Measurements from ENCODE around the gene PARP1. TPM values are rescaled to one million over a fixed set of nuclear protein-coding genes. Genes with fewer than 3 reads are reported as not detected.

Gene PARP1
- total and polyA plus RNA-seq, 4 donors = 39.2 to 108 (median 60.3) TPM

DNA sequence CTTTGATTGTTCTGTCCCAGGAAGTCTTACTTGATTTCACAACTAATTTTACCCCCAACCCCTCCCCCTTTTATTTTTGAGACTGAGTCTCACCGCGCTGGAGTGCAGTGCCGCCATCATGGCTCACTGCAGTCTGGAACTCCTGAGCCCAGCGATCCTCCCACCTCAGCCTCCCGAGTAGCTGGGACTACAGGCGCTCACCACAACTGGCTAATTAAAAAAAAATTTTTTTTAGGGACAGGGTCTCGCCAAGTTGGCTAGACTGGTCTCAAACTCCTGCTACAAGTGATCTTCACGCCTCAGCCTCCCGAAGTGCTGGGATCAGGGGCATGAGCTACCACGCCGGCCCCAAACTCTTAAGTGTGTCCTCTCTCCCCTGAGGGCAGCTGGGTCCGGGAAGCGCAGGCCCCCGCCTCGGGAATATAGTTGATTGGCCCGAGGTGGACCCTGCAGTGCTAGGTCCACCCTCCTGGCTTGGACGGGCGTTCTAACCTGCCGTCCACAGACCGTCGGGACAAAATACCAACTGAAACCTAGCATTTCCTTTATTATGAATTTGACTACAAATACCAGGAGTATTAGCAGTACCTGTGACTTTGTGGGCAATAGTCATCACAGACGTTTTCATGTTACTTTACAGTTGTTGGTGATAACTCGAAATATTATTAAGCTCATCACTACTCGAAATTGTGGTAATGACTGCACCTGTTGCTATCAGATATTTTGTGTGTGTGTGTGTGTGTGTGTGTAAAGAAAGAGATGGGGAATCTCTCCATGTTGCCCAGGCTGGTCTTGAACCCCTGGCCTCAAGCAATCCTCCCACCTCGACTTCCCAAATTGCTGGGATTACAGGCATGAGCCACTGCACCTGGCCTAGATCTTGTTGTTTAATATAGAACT, 642 bp upstream of the PARP1 start:
- no peak for DNase-seq (ENCODE audit: low spot score)
- Histone ChIP-seq H3K4me1 (ENCODE audit: control insufficient read depth in 4 of 4, insufficient read depth in 4 of 4, low read length in 3 of 4) (peaks cover 8 to 28% (median 15%) of the 10 kb centered on the region in 4 donors), H3K36me3 (ENCODE audit: control insufficient read depth in 4 of 4, insufficient read depth in 3 of 4, low read depth in 1 of 4, low read length in 3 of 4) (no peaks in the 10 kb centered on the region), H3K9ac (ENCODE audit: low read depth in 1 of 2, low read length in 2 of 2) (no peak overlapping the region), H3K9me3 (ENCODE audit: control insufficient read depth in 4 of 4, low read length in 3 of 4) (no peaks in the 10 kb centered on the region), H3K27ac (ENCODE audit: low read depth in 1 of 2, low read length in 2 of 2) (peak overlapping the region; percentile 38 to 47), H3K27me3 (ENCODE audit: control insufficient read depth in 4 of 4, insufficient read depth in 4 of 4, low read length in 3 of 4) (no peaks in the 10 kb centered on the region), H3K4me3 (ENCODE audit: low read depth in 1 of 3, low read length in 3 of 3) (peak overlapping the region; percentile 20 to 90 (median 37))
- WGBS = 77% methylated on average over 25 of the region's 25 CpGs
- TF ChIP-seq ZBTB33 (IDR thresholded peaks at IDR 0.05) (no peak), CTCF (IDR thresholded peaks at IDR 0.05; ENCODE audit: low read depth, low read length, missing input control) (no peak), FOXA1 (IDR thresholded peaks at IDR 0.05) (no peak), YY1 (IDR thresholded peaks at IDR 0.05) (peak; percentile 49), NR2F2 (IDR thresholded peaks at IDR 0.05) (no peak), HNF4A (conservative IDR thresholded peaks at IDR 0.05) (no peak), ATF3 (IDR thresholded peaks at IDR 0.05) (no peak), JUND (IDR thresholded peaks at IDR 0.05) (no peak), RXRA (IDR thresholded peaks at IDR 0.05) (peak in 1 of 2 donors; percentile 13), SP1 (IDR thresholded peaks at IDR 0.05) (peak; percentile 13), EGR1 (IDR thresholded peaks at IDR 0.05; ENCODE audit: low read depth in 2 of 2) (no peak), GABPA (IDR thresholded peaks at IDR 0.05 in 1 of 2, conservative IDR thresholded peaks at IDR 0.05 in 1 of 2) (no peak), TAF1 (conservative IDR thresholded peaks at IDR 0.05) (no peak)
- TF ChIP-seq, protein P1, sequence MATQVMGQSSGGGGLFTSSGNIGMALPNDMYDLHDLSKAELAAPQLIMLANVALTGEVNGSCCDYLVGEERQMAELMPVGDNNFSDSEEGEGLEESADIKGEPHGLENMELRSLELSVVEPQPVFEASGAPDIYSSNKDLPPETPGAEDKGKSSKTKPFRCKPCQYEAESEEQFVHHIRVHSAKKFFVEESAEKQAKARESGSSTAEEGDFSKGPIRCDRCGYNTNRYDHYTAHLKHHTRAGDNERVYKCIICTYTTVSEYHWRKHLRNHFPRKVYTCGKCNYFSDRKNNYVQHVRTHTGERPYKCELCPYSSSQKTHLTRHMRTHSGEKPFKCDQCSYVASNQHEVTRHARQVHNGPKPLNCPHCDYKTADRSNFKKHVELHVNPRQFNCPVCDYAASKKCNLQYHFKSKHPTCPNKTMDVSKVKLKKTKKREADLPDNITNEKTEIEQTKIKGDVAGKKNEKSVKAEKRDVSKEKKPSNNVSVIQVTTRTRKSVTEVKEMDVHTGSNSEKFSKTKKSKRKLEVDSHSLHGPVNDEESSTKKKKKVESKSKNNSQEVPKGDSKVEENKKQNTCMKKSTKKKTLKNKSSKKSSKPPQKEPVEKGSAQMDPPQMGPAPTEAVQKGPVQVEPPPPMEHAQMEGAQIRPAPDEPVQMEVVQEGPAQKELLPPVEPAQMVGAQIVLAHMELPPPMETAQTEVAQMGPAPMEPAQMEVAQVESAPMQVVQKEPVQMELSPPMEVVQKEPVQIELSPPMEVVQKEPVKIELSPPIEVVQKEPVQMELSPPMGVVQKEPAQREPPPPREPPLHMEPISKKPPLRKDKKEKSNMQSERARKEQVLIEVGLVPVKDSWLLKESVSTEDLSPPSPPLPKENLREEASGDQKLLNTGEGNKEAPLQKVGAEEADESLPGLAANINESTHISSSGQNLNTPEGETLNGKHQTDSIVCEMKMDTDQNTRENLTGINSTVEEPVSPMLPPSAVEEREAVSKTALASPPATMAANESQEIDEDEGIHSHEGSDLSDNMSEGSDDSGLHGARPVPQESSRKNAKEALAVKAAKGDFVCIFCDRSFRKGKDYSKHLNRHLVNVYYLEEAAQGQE (IDR thresholded peaks at IDR 0.05) = no peak

DNA sequence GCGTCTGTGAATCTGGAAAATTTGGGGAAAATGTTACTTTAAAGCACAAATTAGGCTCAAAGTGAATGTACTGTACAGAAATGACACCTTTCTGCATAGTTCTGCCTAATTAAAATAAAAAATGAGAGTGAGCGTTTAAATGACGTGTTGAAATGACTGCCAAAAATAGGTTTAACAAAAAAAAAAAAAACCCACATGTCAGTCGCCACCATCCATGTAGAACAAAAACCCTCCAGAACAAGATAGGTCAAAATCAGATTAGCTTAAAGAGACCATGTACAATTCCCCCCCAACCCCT, 745 bp downstream of the PARP1 start:
- H3K9ac ChIP-seq (ENCODE audit: low read depth in 1 of 2, low read length in 2 of 2) = peak overlapping the region; percentile 61 to 93
- DNase-seq (ENCODE audit: low spot score) = no peak
- no peaks in the 10 kb centered on the region for H3K27me3 ChIP-seq (ENCODE audit: control insufficient read depth in 4 of 4, insufficient read depth in 4 of 4, low read length in 3 of 4)
- peaks cover under 1 to 6% (median 4%) of the 10 kb centered on the region in 4 donors for H3K36me3 ChIP-seq (ENCODE audit: control insufficient read depth in 4 of 4, insufficient read depth in 3 of 4, low read depth in 1 of 4, low read length in 3 of 4)
- H3K27ac ChIP-seq (ENCODE audit: low read depth in 1 of 2, low read length in 2 of 2) = peak overlapping the region; percentile 80 to 88
- WGBS = 3% methylated on average over 4 of the region's 4 CpGs
- TF ChIP-seq GABPA (IDR thresholded peaks at IDR 0.05 in 1 of 2, conservative IDR thresholded peaks at IDR 0.05 in 1 of 2) (no peak), TAF1 (conservative IDR thresholded peaks at IDR 0.05) (no peak), CTCF (IDR thresholded peaks at IDR 0.05; ENCODE audit: low read depth, low read length, missing input control) (no peak), JUND (IDR thresholded peaks at IDR 0.05) (no peak), HNF4G (IDR thresholded peaks at IDR 0.05) (no peak), HNF4A (conservative IDR thresholded peaks at IDR 0.05) (no peak), YY1 (IDR thresholded peaks at IDR 0.05) (no peak), SP1 (IDR thresholded peaks at IDR 0.05) (no peak), ZBTB33 (IDR thresholded peaks at IDR 0.05) (no peak), FOXA2 (IDR thresholded peaks at IDR 0.05) (no peak), MAX (IDR thresholded peaks at IDR 0.05) (no peak), NR2F2 (IDR thresholded peaks at IDR 0.05) (no peak)
- H3K4me3 ChIP-seq (ENCODE audit: low read depth in 1 of 3, low read length in 3 of 3) = peak overlapping the region; percentile 90 to 97 (median 91)
- no peaks in the 10 kb centered on the region for H3K9me3 ChIP-seq (ENCODE audit: control insufficient read depth in 4 of 4, low read length in 3 of 4)
- H3K4me1 ChIP-seq (ENCODE audit: control insufficient read depth in 4 of 4, insufficient read depth in 4 of 4, low read length in 3 of 4) = peaks cover 8 to 28% (median 15%) of the 10 kb centered on the region in 4 donors

Data from liver (tissue), 9 donors.